Measurements from ENCODE around the gene STARD8. TPM values are rescaled to one million over a fixed set of nuclear protein-coding genes. Genes with fewer than 3 reads are reported as not detected.

STARD8 gene
- total RNA-seq, 4 donors from 2014 or later: 0.70 to 5.0 (median 4.1) TPM

GRCh38 chrX:68672581-68673318 lies 25.3 kb downstream of the STARD8 start:
- H3K27ac ChIP-seq: no peak overlapping the region
- no peaks in the 10 kb centered on the region for H3K9me3 ChIP-seq
- DNase-seq: no peak
- H3K4me1 ChIP-seq: no peaks in the 10 kb centered on the region
- no peaks in the 10 kb centered on the region for H3K27me3 ChIP-seq
- no peak for TF ChIP-seq POLR2A (IDR thresholded peaks at IDR 0.05)
- TF ChIP-seq, protein P1, sequence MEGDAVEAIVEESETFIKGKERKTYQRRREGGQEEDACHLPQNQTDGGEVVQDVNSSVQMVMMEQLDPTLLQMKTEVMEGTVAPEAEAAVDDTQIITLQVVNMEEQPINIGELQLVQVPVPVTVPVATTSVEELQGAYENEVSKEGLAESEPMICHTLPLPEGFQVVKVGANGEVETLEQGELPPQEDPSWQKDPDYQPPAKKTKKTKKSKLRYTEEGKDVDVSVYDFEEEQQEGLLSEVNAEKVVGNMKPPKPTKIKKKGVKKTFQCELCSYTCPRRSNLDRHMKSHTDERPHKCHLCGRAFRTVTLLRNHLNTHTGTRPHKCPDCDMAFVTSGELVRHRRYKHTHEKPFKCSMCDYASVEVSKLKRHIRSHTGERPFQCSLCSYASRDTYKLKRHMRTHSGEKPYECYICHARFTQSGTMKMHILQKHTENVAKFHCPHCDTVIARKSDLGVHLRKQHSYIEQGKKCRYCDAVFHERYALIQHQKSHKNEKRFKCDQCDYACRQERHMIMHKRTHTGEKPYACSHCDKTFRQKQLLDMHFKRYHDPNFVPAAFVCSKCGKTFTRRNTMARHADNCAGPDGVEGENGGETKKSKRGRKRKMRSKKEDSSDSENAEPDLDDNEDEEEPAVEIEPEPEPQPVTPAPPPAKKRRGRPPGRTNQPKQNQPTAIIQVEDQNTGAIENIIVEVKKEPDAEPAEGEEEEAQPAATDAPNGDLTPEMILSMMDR (IDR thresholded peaks at IDR 0.05): no peak
- H3K4me3 ChIP-seq: no peak overlapping the region
- H3K36me3 ChIP-seq: no peaks in the 10 kb centered on the region

DNA sequence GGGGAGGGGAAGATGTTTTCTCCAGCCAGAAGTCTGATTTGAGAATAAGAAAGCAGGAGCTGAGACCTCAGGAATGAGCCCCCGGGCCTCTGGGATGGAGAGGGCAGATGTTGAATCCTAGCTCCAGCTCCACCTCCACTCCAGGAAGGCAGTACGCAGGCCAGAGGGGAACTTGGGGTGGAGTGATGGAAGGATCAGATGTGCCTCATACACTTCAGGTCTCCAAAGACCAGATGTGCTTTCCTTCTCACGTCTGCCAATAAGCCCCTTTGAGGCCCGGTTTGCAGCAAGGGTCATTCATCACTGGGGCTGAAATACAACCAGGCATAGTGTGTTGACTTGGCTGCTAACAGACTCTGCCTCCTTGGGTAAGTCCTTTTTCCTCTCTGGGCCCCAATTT lies 28.1 kb downstream of the STARD8 start:
- no peaks in the 10 kb centered on the region for H3K9me3 ChIP-seq
- H3K4me1 ChIP-seq: no peaks in the 10 kb centered on the region
- TF ChIP-seq POLR2A (IDR thresholded peaks at IDR 0.05): no peak
- TF ChIP-seq, protein P1 (IDR thresholded peaks at IDR 0.05): no peak
- no peak for DNase-seq
- no peaks in the 10 kb centered on the region for H3K36me3 ChIP-seq
- no peaks in the 10 kb centered on the region for H3K27me3 ChIP-seq
- H3K27ac ChIP-seq: no peak overlapping the region
- no peak overlapping the region for H3K4me3 ChIP-seq

DNA sequence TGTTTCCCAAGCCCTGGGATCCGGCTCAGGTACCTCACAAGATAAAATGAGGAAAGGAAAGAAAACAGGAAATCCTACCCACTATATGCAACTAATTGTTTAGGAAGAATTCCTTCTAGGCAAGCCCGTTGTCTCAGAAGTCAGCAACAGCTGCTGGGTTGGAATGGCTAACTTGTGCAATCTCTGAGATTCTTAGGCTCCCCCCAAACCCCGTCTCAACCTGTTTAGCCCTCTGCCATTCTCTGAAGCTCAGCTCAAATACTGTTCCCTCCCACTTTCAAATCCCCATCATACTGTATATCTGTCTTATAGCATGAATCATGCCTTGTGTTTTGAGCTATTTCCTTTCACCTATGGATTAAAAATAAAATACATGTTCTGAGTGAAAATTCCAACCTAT lies 28.9 kb downstream of the STARD8 start:
- no peak overlapping the region for H3K27ac ChIP-seq
- DNase-seq: no peak
- H3K9me3 ChIP-seq: no peaks in the 10 kb centered on the region
- H3K4me3 ChIP-seq: no peak overlapping the region
- H3K36me3 ChIP-seq: no peaks in the 10 kb centered on the region
- H3K4me1 ChIP-seq: no peaks in the 10 kb centered on the region
- no peaks in the 10 kb centered on the region for H3K27me3 ChIP-seq
- no peak for TF ChIP-seq POLR2A (IDR thresholded peaks at IDR 0.05)
- TF ChIP-seq, protein P1 (IDR thresholded peaks at IDR 0.05): no peak

- Histone ChIP-seq H3K4me1 (no peaks in the 10 kb centered on the region), H3K4me3 (no peak overlapping the region), H3K27me3 (no peaks in the 10 kb centered on the region), H3K27ac (no peak overlapping the region), H3K36me3 (no peaks in the 10 kb centered on the region), H3K9me3 (no peaks in the 10 kb centered on the region)
- DNase-seq: no peak
- TF ChIP-seq, protein P1 (IDR thresholded peaks at IDR 0.05): no peak
- TF ChIP-seq POLR2A (IDR thresholded peaks at IDR 0.05): no peak
These were observed 30.5 kb downstream of the STARD8 start for GRCh38 chrX:68677998-68678397.

DNA sequence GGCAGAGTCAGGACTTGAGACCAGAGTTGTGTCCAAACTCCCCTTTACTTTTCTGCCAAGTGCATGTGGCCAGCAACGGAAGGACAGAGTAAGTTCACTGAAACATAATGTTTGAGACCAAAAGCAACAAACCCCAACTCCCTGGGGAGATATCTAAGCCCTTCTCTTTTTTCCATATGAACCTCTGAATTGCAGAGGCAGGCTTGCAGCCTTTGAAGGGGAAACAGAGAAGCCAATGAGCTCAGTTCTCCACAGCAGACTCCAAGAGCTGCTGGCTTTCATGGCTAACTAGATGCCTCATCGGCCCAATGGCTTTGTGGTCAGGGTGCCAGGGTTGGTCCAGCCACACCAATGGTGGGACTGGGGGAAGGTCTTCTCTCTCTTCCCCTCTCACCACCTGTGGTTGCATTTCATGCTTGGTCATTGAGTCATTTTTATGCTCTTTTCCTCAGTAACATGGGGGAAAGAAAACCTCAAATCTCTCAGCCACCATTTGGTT lies 34.0 kb downstream of the STARD8 start:
- no peaks in the 10 kb centered on the region for H3K27me3 ChIP-seq
- H3K27ac ChIP-seq: no peak overlapping the region
- TF ChIP-seq, protein P1 (IDR thresholded peaks at IDR 0.05): no peak
- TF ChIP-seq POLR2A (IDR thresholded peaks at IDR 0.05): no peak
- no peaks in the 10 kb centered on the region for H3K9me3 ChIP-seq
- H3K4me1 ChIP-seq: no peaks in the 10 kb centered on the region
- H3K36me3 ChIP-seq: no peaks in the 10 kb centered on the region
- H3K4me3 ChIP-seq: no peak overlapping the region
- no peak for DNase-seq

All from Peyer's patch (tissue), 4 donors.